NT2/D1 (cell line): ENCODE results near the gene PLXNA3.

Experiments used
- YY1 ChIP-seq: IDR thresholded peaks from 2 replicates; pipeline ENCODE4 v1.6.1; 2011; ENCODE audit not compliant: insufficient read length, insufficient read depth
- ZNF274 ChIP-seq: IDR thresholded peaks from 2 replicates; pipeline ENCODE4 v1.6.1; 2011; ENCODE audit warnings: mild to moderate bottlenecking, low read depth, low read length

- TF ChIP-seq ZNF274 (no peak), YY1 (no peak)
Measured at GRCh38 chrX:154428176-154429171, 29.6 kb upstream of the PLXNA3 start, which contains the start of gene ATP6AP1.
